HG02938 (cell line): Measurements from ENCODE around the gene XRCC4.

Experiments used
- ATAC-seq: cut with Tn5 transposase; IDR thresholded peaks from one replicate; pipeline ENCODE4 v1.9.1; 2021; ENCODE audit warnings: mild to moderate bottlenecking, moderate library complexity; ENCODE audit not compliant: unreplicated experiment

The XRCC4 gene

GRCh38 chr5:83172011-83172410 lies 94.7 kb downstream of the XRCC4 start:
- ATAC-seq = no peak

- no peak for ATAC-seq
These were observed 95.3 kb downstream of the XRCC4 start for GRCh38 chr5:83172655-83173054.

DNA sequence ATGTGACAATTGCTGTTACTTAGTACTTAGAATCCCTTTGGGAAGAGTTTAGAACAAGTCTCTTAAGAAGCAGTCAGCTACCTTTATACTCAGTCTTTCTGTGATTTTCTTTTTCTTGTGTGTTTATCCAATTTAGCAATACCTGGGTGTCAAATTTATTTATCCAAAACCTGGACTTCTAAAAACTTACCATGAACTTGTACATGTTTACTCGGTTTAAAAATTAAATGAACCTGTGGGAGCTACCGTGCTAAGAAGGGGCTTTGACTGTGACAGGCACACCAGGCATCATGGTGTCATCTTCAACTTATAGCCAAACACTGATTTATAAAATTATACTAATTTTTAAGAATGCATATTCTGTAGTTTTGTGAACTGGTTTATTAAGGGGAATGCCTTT lies 96.5 kb downstream of the XRCC4 start:
- no peak for ATAC-seq

DNA sequence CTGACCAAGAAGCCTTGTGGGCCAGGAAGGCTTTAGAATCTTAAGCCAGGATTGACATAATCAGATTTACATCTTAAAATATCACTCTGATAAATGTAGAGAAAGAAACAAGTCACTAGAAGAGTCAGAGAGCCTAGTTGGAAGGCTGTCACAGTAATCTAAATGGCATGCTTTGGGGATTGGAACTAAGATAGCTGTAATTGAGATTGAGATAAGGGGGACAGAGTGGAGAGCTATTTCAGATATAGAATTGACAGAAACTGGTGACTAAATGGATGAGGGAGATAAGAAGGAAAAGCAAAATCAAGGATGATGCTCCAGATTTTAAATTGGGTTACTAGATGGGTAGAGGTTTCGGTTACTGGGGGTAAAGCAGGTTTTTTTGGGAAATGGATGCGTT lies 100.5 kb downstream of the XRCC4 start:
- ATAC-seq = no peak

GRCh38 chr5:83179966-83180365 lies 102.6 kb downstream of the XRCC4 start:
- ATAC-seq = no peak

DNA sequence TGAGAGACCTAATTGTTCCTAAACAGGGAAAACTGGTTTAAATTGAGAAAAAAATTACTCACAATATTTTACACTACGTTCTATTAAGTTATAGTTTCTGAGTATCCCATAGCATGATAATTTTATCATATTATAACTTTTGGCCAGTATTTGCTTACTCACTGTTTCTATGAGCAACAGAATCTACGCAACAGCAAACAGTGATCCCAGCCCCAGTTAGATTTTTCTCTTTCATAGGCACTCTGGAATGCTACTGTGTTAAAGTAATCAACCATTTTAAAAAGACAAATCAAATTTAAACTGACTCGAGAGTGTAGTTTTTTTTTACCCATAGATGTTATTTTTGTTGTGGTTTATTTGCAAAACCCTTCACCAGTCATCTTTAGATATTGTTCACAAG lies 107.2 kb downstream of the XRCC4 start:
- no peak for ATAC-seq

GRCh38 chr5:83192947-83193346 lies 115.6 kb downstream of the XRCC4 start:
- ATAC-seq = no peak

GRCh38 chr5:83197326-83197967 lies 120.1 kb downstream of the XRCC4 start:
- no peak for ATAC-seq

DNA sequence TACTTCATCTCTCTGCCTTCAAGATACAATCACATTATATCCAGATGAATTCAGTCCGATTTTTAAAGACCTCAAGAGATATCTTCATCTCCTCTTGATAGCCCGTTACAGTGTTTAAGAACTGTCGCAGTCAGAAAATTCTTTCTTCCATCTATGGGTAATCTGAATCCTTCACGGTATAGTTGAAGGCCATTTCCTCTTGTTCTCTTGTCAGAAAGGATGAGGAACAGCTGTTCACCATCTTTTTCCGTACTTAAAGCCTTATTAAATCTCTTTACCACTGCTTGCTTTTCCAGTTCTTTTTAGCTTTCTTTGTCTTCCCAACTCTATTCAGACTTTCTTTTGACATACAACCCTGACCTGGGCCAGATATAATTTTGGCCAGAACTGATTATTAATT lies 121.8 kb downstream of the XRCC4 start:
- no peak for ATAC-seq

GRCh38 chr5:83204651-83205050 lies 127.3 kb downstream of the XRCC4 start:
- ATAC-seq = peak; percentile 91

- no peak for ATAC-seq
These were observed 132.6 kb downstream of the XRCC4 start for GRCh38 chr5:83209963-83210362.

GRCh38 chr5:83219077-83219476 lies 141.7 kb downstream of the XRCC4 start:
- ATAC-seq = no peak

GRCh38 chr5:83219495-83219894 lies 142.1 kb downstream of the XRCC4 start:
- no peak for ATAC-seq

- no peak for ATAC-seq
These were observed 143.0 kb downstream of the XRCC4 start for GRCh38 chr5:83220331-83220730.

DNA sequence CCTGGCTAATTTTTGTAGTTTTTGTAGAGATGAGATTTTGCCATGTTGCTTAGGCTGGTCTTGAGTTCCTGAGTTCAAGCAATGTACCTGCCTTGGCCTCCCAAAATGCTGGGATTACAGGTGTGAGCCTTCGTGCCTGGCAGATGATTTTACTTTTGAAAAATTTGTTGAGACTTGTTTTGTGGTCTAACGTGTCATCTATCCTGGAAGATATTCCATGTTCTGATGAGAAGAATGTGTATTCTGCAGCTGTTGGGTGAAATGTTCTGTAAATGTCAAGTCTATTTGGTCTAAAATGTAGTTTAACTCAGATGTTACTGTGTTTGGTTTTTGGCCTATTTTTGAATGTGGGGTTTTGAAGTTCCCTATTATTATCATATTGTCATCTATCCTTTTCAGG lies 145.6 kb downstream of the XRCC4 start:
- ATAC-seq = no peak

GRCh38 chr5:83227611-83228010 lies 150.3 kb downstream of the XRCC4 start:
- ATAC-seq = no peak

- ATAC-seq = no peak
These were observed 153.2 kb downstream of the XRCC4 start for GRCh38 chr5:83230511-83230910.

- ATAC-seq = no peak
These were observed 167.2 kb downstream of the XRCC4 start for GRCh38 chr5:83244516-83244915.

- no peak for ATAC-seq
These were observed 167.7 kb downstream of the XRCC4 start for GRCh38 chr5:83245037-83245436.

- no peak for ATAC-seq
These were observed 168.7 kb downstream of the XRCC4 start for GRCh38 chr5:83246071-83246470.

DNA sequence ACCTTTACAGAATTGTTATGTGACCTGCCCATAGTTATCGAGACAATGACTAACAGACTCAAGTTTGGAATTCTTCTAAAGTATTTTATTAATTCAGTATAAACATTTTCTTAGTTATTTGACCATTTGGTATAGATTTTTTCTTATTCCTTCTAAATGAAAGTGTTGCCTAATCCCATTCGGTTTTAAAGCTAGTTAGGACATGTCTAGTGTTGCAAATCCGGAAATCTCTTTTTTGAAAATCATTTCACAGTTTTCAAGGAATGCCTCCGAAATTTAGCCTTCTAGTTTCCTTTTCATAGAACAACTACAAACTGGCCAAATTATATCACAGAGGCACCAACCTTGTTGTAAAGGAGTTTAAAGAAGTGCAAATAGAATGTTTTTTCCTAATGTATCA lies 171.8 kb downstream of the XRCC4 start:
- no peak for ATAC-seq

- no peak for ATAC-seq
These were observed 174.5 kb downstream of the XRCC4 start for GRCh38 chr5:83251849-83252248.

- no peak for ATAC-seq
These were observed 176.4 kb downstream of the XRCC4 start for GRCh38 chr5:83253720-83254119.
